OCI-LY1 (cell line): ENCODE measurements around the gene TRPC3.

Experiments
- H2AFZ ChIP-seq: fragments of 200-600 bp; sonication (generic), shearing (Covaris generic); 2 replicates; pipeline ENCODE4 v1.6.0; 2014; ENCODE audit warnings: antibody characterized with exemption, mild to moderate bottlenecking, low read length
- H3F3A ChIP-seq: fragments of 200-600 bp; sonication (generic), shearing (Covaris generic); 2 replicates; pipeline ENCODE4 v1.6.0; 2014; ENCODE audit warnings: mild to moderate bottlenecking, antibody characterized with exemption, low read length, moderate library complexity; ENCODE audit not compliant: insufficient read depth
- H3K27ac ChIP-seq: fragments of 200-600 bp; sonication (generic); 2 replicates; pipeline ENCODE4 v1.5.1; 2014; ENCODE audit warnings: low read length, mixed run types, mild to moderate bottlenecking, low read depth; ENCODE audit not compliant: poor library complexity, severe bottlenecking
- H3K27me3 ChIP-seq: fragments of 200-600 bp; sonication (generic); 2 replicates; pipeline ENCODE4 v1.6.0; 2014; ENCODE audit warnings: antibody characterized with exemption, mild to moderate bottlenecking, low read length, moderate library complexity; ENCODE audit not compliant: insufficient read depth
- H3K36me3 ChIP-seq: fragments of 200-600 bp; sonication (generic); 2 replicates; pipeline ENCODE4 v1.6.1; 2014; ENCODE audit warnings: mild to moderate bottlenecking, antibody characterized with exemption, low read length, moderate library complexity, mixed read lengths; ENCODE audit not compliant: insufficient read depth
- H3K4me1 ChIP-seq: fragments of 200-600 bp; sonication (generic); 2 replicates; pipeline ENCODE4 v1.5.1; 2014; ENCODE audit warnings: mild to moderate bottlenecking, low read length, moderate library complexity; ENCODE audit not compliant: insufficient read depth, severe bottlenecking
- H3K4me2 ChIP-seq: fragments of 200-600 bp; sonication (generic), shearing (Covaris generic); 2 replicates; pipeline ENCODE4 v1.6.1; 2014; ENCODE audit warnings: low read length
- H3K4me3 ChIP-seq: fragments of 200-600 bp; sonication (generic); 2 replicates; pipeline ENCODE4 v1.5.1; 2014; ENCODE audit warnings: low read length, low read depth, mild to moderate bottlenecking, mixed read lengths; ENCODE audit not compliant: poor library complexity, severe bottlenecking
- H3K79me2 ChIP-seq: fragments of 200-600 bp; shearing (Covaris generic); 2 replicates; pipeline ENCODE4 v1.6.1; 2016; ENCODE audit warnings: mixed run types, low read length, mixed read lengths; ENCODE audit not compliant: insufficient read depth
- H3K9ac ChIP-seq: fragments of 200-600 bp; sonication (generic), shearing (Covaris generic); 2 replicates; pipeline ENCODE4 v1.6.1; 2014; ENCODE audit warnings: mild to moderate bottlenecking, low read length, mixed read lengths
- H3K9me2 ChIP-seq: fragments of 200-600 bp; sonication (generic), shearing (Covaris generic); 2 replicates; pipeline ENCODE4 v1.6.1; 2014; ENCODE audit warnings: low read depth, mild to moderate bottlenecking, low read length, mixed read lengths
- H3K9me3 ChIP-seq: fragments of 200-600 bp; shearing (Covaris generic); 2 replicates; pipeline ENCODE4 v1.6.1; 2014; ENCODE audit warnings: low read length, mixed read lengths
- H4K20me1 ChIP-seq: fragments of 200-600 bp; sonication (generic), shearing (Covaris generic); 2 replicates; pipeline ENCODE4 v1.6.0; 2016; ENCODE audit warnings: mild to moderate bottlenecking, low read length; ENCODE audit not compliant: insufficient read depth
- CTCF ChIP-seq: fragments of 200-600 bp; sonication (generic), shearing (Covaris generic); IDR thresholded peaks from 2 replicates; pipeline ENCODE4 v1.5.1; 2017; ENCODE audit warnings: mild to moderate bottlenecking, antibody characterized with exemption, low read length, moderate library complexity, mixed read lengths
- EZH2 ChIP-seq: fragments of 200-600 bp; sonication (generic), shearing (Covaris generic); IDR thresholded peaks from 2 replicates; pipeline ENCODE4 v1.8.0; 2017; ENCODE audit warnings: borderline replicate concordance, mixed run types, mild to moderate bottlenecking, antibody characterized with exemption, low read length, moderate library complexity, mixed read lengths

Gene TRPC3

GRCh38 chr4:121908346-121908745 lies 43.5 kb downstream of the TRPC3 start:
- H3K27ac ChIP-seq: no peak overlapping the region
- TF ChIP-seq CTCF (no peak), EZH2 (no peak)

GRCh38 chr4:121900132-121900983 lies 51.5 kb downstream of the TRPC3 start:
- no peak overlapping the region for H3K27ac ChIP-seq
- H3F3A ChIP-seq: no peaks in the 10 kb centered on the region
- no peaks in the 10 kb centered on the region for H4K20me1 ChIP-seq
- H3K4me2 ChIP-seq: no peak overlapping the region
- H3K4me1 ChIP-seq: peaks cover 5% of the 10 kb centered on the region
- H3K9ac ChIP-seq: no peak overlapping the region
- TF ChIP-seq CTCF (peak; percentile 74), EZH2 (no peak)
- no peaks in the 10 kb centered on the region for H3K9me3 ChIP-seq
- no peaks in the 10 kb centered on the region for H3K79me2 ChIP-seq
- no peak overlapping the region for H3K4me3 ChIP-seq
- H3K27me3 ChIP-seq: no peaks in the 10 kb centered on the region
- H2AFZ ChIP-seq: no peak overlapping the region
- H3K36me3 ChIP-seq: no peaks in the 10 kb centered on the region
- no peaks in the 10 kb centered on the region for H3K9me2 ChIP-seq

More at GRCh38 chr4:121908346-121908745, 43.5 kb downstream of the TRPC3 start:
- no peak overlapping the region for H2AFZ ChIP-seq
- H3K9me2 ChIP-seq: no peaks in the 10 kb centered on the region
- no peaks in the 10 kb centered on the region for H3K9me3 ChIP-seq
- no peak overlapping the region for H3K4me3 ChIP-seq
- no peaks in the 10 kb centered on the region for H3K27me3 ChIP-seq
- H3K4me1 ChIP-seq: no peaks in the 10 kb centered on the region
- no peaks in the 10 kb centered on the region for H3K79me2 ChIP-seq
- H3K9ac ChIP-seq: no peak overlapping the region
- no peaks in the 10 kb centered on the region for H3K36me3 ChIP-seq
- no peak overlapping the region for H3K4me2 ChIP-seq
- no peaks in the 10 kb centered on the region for H3F3A ChIP-seq
- H4K20me1 ChIP-seq: no peaks in the 10 kb centered on the region

- no peak overlapping the region for H3K4me3 ChIP-seq
- H3K4me1 ChIP-seq: peaks cover 5% of the 10 kb centered on the region
- H3K36me3 ChIP-seq: no peaks in the 10 kb centered on the region
- no peak; the same call in 1 of the 2 replicates for TF ChIP-seq CTCF
- no peak for TF ChIP-seq EZH2
- no peaks in the 10 kb centered on the region for H3F3A ChIP-seq
- H3K9ac ChIP-seq: no peak overlapping the region
- H3K27me3 ChIP-seq: no peaks in the 10 kb centered on the region
- peak overlapping the region; percentile 9; the same call in 1 of the 2 replicates for H3K4me2 ChIP-seq
- H3K27ac ChIP-seq: no peak overlapping the region
- H3K9me2 ChIP-seq: no peaks in the 10 kb centered on the region
- H3K9me3 ChIP-seq: no peaks in the 10 kb centered on the region
- no peaks in the 10 kb centered on the region for H3K79me2 ChIP-seq
- 0 out of 2 replicates have a peak overlapping the region, but pooled peaks have one; percentile 56 for H2AFZ ChIP-seq
- no peaks in the 10 kb centered on the region for H4K20me1 ChIP-seq
Observed at GRCh38 chr4:121898150-121898549, 53.7 kb downstream of the TRPC3 start.
